Vagina (tissue), 2 donors: ENCODE data around the gene ANKRD2.
"Not testable (repeated sequence)": the region's sequence is repeated elsewhere in the genome, so short reads cannot be mapped to it uniquely, and the experiment has no call there.

Experiments used
- CTCF ChIP-seq, 3 experiments: fragments of 450-650 bp in 2 of 3; fragments of 200-600 bp in 1 of 3; sonication (generic) in 1 of 3; IDR thresholded peaks; one replicate each; pipeline ENCODE4 v1.5.1; 2017 to 2019; ENCODE audit warnings: antibody characterized with exemption in 3 of 3, mild to moderate bottlenecking in 2 of 3, moderate library complexity in 2 of 3
- POLR2A ChIP-seq, 2 donors: fragments of 450-650 bp; IDR thresholded peaks; one replicate each; pipeline ENCODE4 v1.6.1; 2017; ENCODE audit warnings: antibody characterized with exemption in 2 of 2, mild to moderate bottlenecking in 2 of 2, moderate library complexity in 2 of 2
- POLR2AphosphoS5 ChIP-seq, 2 donors: sonication (generic); formaldehyde crosslinking; IDR thresholded peaks; one replicate each; pipeline ENCODE4 v1.9.0; 2017; ENCODE audit warnings: antibody characterized with exemption in 2 of 2, mild to moderate bottlenecking in 2 of 2, low read depth in 1 of 2; ENCODE audit not compliant: insufficient read depth in 1 of 2

- not testable (repeated sequence) for TF ChIP-seq CTCF (IDR thresholded peaks at IDR 0.05); POLR2A (IDR thresholded peaks at IDR 0.05); POLR2AphosphoS5 (IDR thresholded peaks at IDR 0.05; ENCODE audit: insufficient read depth in 1 of 2, low read depth in 1 of 2)
Measured at GRCh38 chr10:97562329-97562728, 10.2 kb upstream of the ANKRD2 start.
